ENCODE results near the gene KCP. TPM values are rescaled to one million over a fixed set of nuclear protein-coding genes. Genes with fewer than 3 reads are reported as not detected.
A peak's percentile ranks its signal among the peaks of the same experiment; 100 is the strongest.

The KCP gene
- total RNA-seq, 1 experiment from 2014 or later = 5.3 TPM

DNA sequence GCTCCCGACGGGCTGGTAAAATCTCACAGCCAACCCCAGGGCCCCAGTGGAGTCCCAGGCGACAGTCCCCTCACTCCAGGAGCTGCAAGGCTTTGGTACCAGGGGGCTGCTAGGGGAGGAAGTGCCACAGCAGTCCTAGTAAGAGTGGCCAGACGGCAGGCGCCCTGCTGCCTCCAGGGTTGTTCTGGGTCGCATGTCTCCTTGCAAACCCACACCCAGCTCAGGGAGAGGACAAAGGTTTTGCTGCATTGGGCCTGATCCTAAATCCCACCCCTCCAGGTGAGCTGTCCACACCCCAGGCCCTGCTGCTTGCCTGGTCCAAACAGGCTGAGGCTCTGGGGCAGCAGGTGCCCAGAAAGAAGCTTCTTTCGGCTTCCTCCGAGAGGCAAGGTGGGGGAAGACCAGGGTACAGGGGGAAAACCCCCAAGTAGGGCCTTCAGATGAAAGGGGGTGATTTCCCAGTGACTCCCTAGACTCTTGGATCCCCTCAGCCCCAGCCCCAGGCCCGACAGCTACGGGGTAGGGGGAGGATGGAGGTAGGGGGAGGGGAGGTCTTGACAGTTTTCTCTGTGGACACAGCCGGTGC, 4.2 kb upstream of the KCP start:
- peaks cover 5% of the 10 kb centered on the region; the same call in 1 of the 2 replicates for H3K4me1 ChIP-seq (ENCODE audit: insufficient read depth, low read length)
- no peaks in the 10 kb centered on the region for H3K79me2 ChIP-seq (ENCODE audit: insufficient read depth, low read length)
- H3K9ac ChIP-seq (ENCODE audit: extremely low read depth, insufficient read length, low read length) = no peak overlapping the region
- H2BK12ac ChIP-seq (ENCODE audit: insufficient read length, low read depth, low read length) = no peak overlapping the region
- no peak overlapping the region for H4K91ac ChIP-seq (ENCODE audit: insufficient read length, low read depth, low read length)
- H3K4ac ChIP-seq (ENCODE audit: low read depth, low read length) = no peak overlapping the region
- peaks cover 21% of the 10 kb centered on the region for H3K23me2 ChIP-seq (ENCODE audit: insufficient read length, low read depth, low read length, poor library complexity, severe bottlenecking)
- H3K18ac ChIP-seq (ENCODE audit: insufficient read length, low read depth, low read length) = no peak overlapping the region
- H2BK120ac ChIP-seq (ENCODE audit: low read depth, low read length, poor library complexity, severe bottlenecking) = no peak overlapping the region
- peaks cover 10% of the 10 kb centered on the region; the same call in 1 of the 2 replicates for H3K27me3 ChIP-seq (ENCODE audit: insufficient read depth, low read length)
- H2AK5ac ChIP-seq (ENCODE audit: insufficient read length, low read length) = no peak overlapping the region
- H3K23ac ChIP-seq (ENCODE audit: insufficient read length, low read depth, low read length) = no peak overlapping the region
- H2AFZ ChIP-seq (ENCODE audit: low read length) = no peak overlapping the region
- H3K14ac ChIP-seq (ENCODE audit: insufficient read depth, low read length) = no peak overlapping the region
- Mint-ChIP-seq H3K27ac (no peak overlapping the region), H3K9me3 (no peaks in the 10 kb centered on the region; a peak in 1 of 5 replicates), H3K4me1 (peaks cover 20 to 38% of the 10 kb centered on the region in 2 experiments), H3K4me3 (no peak overlapping the region; a peak in 1 of 5 replicates), H3K27me3 (ENCODE audit: low read depth) (peaks cover 19% of the 10 kb centered on the region), H3K36me3 (ENCODE audit: insufficient read depth in 1 of 3, low read depth in 3 of 3) (no peaks in the 10 kb centered on the region)
- no peak overlapping the region for H2BK5ac ChIP-seq (ENCODE audit: insufficient read length, low read length)
- TF ChIP-seq CTCF (conservative IDR thresholded peaks at IDR 0.05) = no peak
- H3K56ac ChIP-seq (ENCODE audit: insufficient read length, low read depth, low read length) = no peak overlapping the region
- no peak overlapping the region for H3T11ph ChIP-seq (ENCODE audit: low read length)
- H3K9me3 ChIP-seq (ENCODE audit: control insufficient read depth, low read depth, low read length) = no peaks in the 10 kb centered on the region
- H3K27ac ChIP-seq (ENCODE audit: insufficient read length, low read depth, low read length) = no peak overlapping the region
- no peaks in the 10 kb centered on the region for H3K79me1 ChIP-seq (ENCODE audit: insufficient read depth, low read depth, low read length, poor library complexity, severe bottlenecking)
- no peak overlapping the region for H4K5ac ChIP-seq (ENCODE audit: insufficient read length, low read depth, low read length)
- no peak overlapping the region for H2BK15ac ChIP-seq (ENCODE audit: low read depth, low read length)
- no peak overlapping the region for H2BK20ac ChIP-seq (ENCODE audit: low read depth, low read length, poor library complexity, severe bottlenecking)
- no peak overlapping the region for H4K8ac ChIP-seq (replicated peaks; ENCODE audit: insufficient read length, low read depth, low read length)
- peak overlapping the region; percentile 68 for H3K4me2 ChIP-seq (ENCODE audit: insufficient read depth, insufficient read length, low read length)
- no CpG with 5 or more reads among the region's 11 CpGs for WGBS (ENCODE audit: extremely low coverage, insufficient read length, low lambda C conversion rate)
- no peaks in the 10 kb centered on the region for H4K20me1 ChIP-seq (ENCODE audit: control insufficient read depth, insufficient read depth, insufficient read length)
- DNase-seq = peak; percentile 53
